Caki2 (cell line): ENCODE results near the gene IDH2. TPM values are rescaled to one million over a fixed set of nuclear protein-coding genes. Genes with fewer than 3 reads are reported as not detected.

Source experiments
- DNase-seq: peaks from one replicate; pipeline ENCODE4 v3.0.0-alpha.2; 2015; ENCODE audit warnings: low read depth
- in situ Hi-C: cut with HindIII; loops from 2 replicates; pipeline ENCODE4 v1.10.0; 2016; ENCODE audit warnings: low sequenced_read_pairs, low pct_unique_long_range_greater_than_20kb, mixed read lengths
- total RNA-seq: library from RNA; depleted of rRNA; stranded (reverse); fragments of >200 nt; shearing (Covaris generic); gene quantifications from 2 replicates; pipeline ENCODE4 v1.2.3, GENCODE V29; 2014; ENCODE audit warnings: low replicate concordance; rRNA removed

The IDH2 gene
- total RNA-seq, 1 experiment from 2014 or later: 74.2 TPM

DNA sequence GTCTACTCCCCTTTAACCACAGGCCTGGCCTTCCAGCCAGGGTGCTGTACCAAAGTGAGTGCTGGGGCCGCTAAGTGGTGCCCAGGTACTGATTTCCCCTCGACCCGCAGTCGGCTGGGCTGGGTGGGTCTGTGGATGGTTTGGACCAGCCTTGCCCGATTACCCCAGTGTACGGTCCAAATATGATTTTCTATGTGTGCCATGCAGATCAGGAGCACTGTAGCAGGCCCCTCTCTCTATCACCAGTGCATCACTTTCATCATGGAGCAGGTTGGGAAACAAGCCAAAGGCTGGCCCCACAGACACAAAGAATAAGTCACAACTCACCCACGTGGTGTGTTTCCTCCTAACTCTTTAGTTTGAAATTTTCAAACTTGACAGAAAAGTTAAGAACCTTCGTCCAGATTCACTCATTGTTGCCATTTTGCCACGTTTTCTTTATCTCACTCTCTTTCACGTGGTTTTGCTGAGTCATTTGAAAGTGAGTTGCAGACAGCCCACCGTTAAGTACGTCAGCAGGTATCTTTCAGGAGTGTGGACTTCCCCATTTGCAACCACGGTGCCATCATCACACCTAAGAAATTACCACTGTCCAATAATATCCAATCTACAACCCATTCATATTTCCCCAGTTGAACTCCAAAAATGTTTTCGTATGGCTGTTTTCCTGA is 64.2 kb downstream of the IDH2 start:
- DNase-seq: peak; percentile 30
- in situ Hi-C loops: no loop called here

DNA sequence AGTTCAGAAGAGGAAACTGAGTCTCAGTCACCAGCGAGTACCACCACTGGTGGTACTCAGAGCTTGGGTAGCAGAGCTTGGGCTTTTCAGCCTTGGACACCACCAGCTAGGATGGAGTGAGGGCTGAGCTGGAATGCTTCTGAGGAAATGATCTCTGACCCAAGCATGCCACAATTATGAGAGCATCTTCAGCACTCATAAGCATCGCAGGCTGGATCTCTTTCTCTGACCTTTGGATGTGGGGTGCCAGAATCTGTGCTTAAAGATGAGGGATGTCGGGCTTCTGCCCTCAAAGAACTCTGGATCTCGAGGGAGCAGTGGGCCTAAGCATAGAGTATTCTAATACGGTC is 64.8 kb downstream of the IDH2 start:
- in situ Hi-C loops: no loop called here
- DNase-seq: no peak

DNA sequence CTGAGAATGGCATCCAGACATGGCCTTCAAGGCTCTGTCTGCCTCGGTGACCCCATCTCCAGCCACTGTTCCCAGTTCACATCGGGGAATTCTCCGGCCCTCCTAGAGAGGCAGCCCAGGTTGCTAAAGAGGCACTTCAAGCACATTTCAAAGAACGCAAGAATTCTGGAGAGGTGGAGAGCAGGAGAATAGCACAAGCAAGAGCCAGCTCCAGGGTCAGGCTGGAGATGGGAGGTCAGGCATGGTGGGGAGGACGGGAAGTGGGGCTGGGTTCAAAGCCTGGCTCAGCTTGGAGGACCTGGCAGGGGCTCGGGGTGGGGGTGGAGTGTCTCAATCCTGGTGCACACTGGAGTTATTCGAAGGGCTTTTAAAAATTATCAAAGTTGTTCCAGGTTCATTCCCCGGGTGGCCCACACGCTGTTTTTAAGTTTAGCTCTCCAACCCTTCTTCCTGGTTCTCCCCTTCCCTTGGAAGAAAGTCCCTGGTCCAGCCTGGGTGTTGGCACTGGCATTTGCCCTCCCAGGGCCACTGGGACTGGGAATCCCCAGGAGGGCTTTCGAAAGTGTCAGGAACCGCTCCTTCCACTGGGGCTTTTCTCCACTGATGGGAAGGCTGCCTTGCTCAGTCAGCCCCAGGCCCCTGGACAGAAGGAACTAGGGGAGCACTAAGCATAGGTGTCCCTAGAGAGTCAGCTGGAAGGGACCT is 65.3 kb downstream of the IDH2 start:
- in situ Hi-C loops: no loop called here
- DNase-seq: no peak

GRCh38 chr15:90036343-90036742 is 65.9 kb downstream of the IDH2 start:
- in situ Hi-C loops: no loop called here
- no peak for DNase-seq

DNA sequence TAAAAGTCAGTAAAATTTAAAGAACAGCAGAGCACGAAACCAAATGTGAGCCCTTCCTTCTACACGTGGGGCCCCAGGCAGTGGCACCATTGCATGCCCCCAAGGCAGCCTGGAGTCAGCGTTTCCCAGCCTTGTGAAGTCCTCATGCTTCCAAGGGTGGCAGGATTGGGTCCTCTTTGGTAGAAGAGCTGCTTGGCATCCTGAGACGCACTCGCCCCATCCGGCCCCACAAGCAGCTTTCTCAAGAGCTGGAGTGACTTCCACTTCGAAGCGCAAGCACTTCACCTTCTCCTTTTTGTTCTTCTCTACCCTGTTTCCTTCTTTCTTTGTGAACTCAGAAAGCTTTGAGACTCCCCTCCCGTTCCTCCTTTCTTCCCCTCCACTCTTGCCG is 66.4 kb downstream of the IDH2 start:
- in situ Hi-C loops: no loop called here
- DNase-seq: no peak

GRCh38 chr15:90035095-90035839 is 67.0 kb downstream of the IDH2 start:
- DNase-seq: no peak
- in situ Hi-C loops: no loop called here

- in situ Hi-C loops: no loop called here
- no peak for DNase-seq
Observed at GRCh38 chr15:90033448-90033847, 68.8 kb downstream of the IDH2 start.

Other genes with a start within 250 kb of the IDH2 start
- gene AP3S2, start 208.5 kb downstream of the IDH2 start, total RNA-seq: 94.2 and 123 TPM in 2 replicates
- gene ARPIN, start 189.5 kb downstream of the IDH2 start, total RNA-seq: 10.8 and 16.4 TPM in 2 replicates
- 3.0 and 11.3 TPM in 2 replicates for gene ZNF710, start 101.1 kb downstream of the IDH2 start, total RNA-seq
- 37.6 and 39.9 TPM in 2 replicates for gene SEMA4B, start 98.9 kb upstream of the IDH2 start, total RNA-seq
- gene CIB1, start 131.5 kb upstream of the IDH2 start, total RNA-seq: 310 and 334 TPM in 2 replicates
- gene GDPGP1, start 131.7 kb upstream of the IDH2 start, total RNA-seq: 3.0 and 13.2 TPM in 2 replicates
- gene TTLL13, start 147.1 kb upstream of the IDH2 start, total RNA-seq: 0.07 and 4.3 TPM in 2 replicates
- 142 and 149 TPM in 2 replicates for gene NGRN, start 163.2 kb upstream of the IDH2 start, total RNA-seq
- 0.17 and 3.7 TPM in 2 replicates for gene ZNF774, start 249.8 kb upstream of the IDH2 start, total RNA-seq